ENCODE data around the gene NEDD4.
"Not testable (repeated sequence)": the region's sequence is repeated elsewhere in the genome, so short reads cannot be mapped to it uniquely, and the experiment has no call there.

NEDD4 gene

DNA sequence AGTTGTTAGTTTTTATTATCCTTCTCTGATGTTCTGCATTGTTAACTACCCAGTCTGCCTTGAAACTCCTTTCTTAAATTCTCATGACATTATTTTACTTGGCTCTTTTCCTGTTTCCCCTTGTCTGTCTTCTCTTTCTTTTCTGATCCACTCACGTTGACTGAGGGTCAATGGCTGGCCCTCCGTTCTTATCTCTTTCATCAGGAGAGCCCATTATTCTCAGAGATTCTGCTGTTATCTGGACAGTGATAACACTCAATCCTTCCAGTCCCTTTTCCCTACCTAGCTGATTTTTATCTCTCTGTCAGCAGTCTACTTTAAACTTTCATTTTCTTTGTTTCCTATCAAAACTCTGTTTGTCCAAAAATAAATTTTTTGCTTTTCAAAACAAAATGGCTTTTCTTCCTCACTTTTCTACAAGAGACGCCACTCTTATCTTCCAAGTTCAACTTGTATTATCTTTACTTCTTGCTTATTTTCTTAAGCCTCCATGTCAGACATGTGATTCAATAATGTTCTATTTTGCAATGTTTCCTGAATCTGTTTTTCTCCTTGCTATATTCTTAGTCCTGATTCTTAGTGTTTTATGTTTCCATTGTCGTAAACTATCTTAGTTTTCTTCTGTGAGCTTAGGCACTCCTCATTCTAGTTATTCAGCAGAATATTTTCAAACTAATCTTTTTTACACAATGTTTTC lies 120.2 kb downstream of the NEDD4 start:
- H3K4me3 ChIP-seq (ENCODE audit: low read length) = no peak overlapping the region
- TF ChIP-seq CTCF (conservative IDR thresholded peaks at IDR 0.05; ENCODE audit: low read depth, low read length) = no peak
- DNase-seq (ENCODE audit: low read depth) = no peak

GRCh38 chr15:55872471-55872870 lies 120.9 kb downstream of the NEDD4 start:
- DNase-seq (ENCODE audit: low read depth) = no peak
- no peak for TF ChIP-seq CTCF (conservative IDR thresholded peaks at IDR 0.05; ENCODE audit: low read depth, low read length)
- no peak overlapping the region for H3K4me3 ChIP-seq (ENCODE audit: low read length)

DNA sequence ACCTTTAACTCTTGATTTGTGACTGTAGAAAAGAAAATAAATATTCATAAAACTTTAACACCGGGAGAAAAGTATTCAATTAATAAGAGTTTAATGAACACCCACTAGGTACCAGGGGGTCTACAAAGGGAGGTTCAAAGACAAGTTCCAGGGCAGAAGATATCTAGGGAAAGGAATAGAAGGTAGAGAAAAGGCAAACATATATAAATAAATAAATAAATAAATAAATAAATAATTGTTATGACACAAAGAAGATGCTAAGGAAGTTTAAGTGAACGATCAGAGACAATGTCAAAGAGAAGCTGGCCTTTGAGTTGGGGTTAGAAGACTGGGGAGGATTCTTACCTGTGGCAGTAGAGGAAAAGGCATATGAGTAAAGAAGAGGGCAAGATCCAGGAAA lies 123.8 kb downstream of the NEDD4 start:
- H3K4me3 ChIP-seq (ENCODE audit: low read length) = no peak overlapping the region
- DNase-seq (ENCODE audit: low read depth) = no peak
- no peak for TF ChIP-seq CTCF (conservative IDR thresholded peaks at IDR 0.05; ENCODE audit: low read depth, low read length)

GRCh38 chr15:55868707-55869106 lies 124.7 kb downstream of the NEDD4 start:
- no peak for TF ChIP-seq CTCF (conservative IDR thresholded peaks at IDR 0.05; ENCODE audit: low read depth, low read length)
- H3K4me3 ChIP-seq (ENCODE audit: low read length) = no peak overlapping the region
- no peak for DNase-seq (ENCODE audit: low read depth)

GRCh38 chr15:55868291-55868690 lies 125.1 kb downstream of the NEDD4 start:
- DNase-seq (ENCODE audit: low read depth); H3K4me3 ChIP-seq (ENCODE audit: low read length): not testable (repeated sequence)

GRCh38 chr15:55863911-55864310 lies 129.5 kb downstream of the NEDD4 start:
- DNase-seq (ENCODE audit: low read depth) = no peak
- TF ChIP-seq CTCF (conservative IDR thresholded peaks at IDR 0.05; ENCODE audit: low read depth, low read length) = no peak
- no peak overlapping the region for H3K4me3 ChIP-seq (ENCODE audit: low read length)

GRCh38 chr15:55861115-55861514 lies 132.3 kb downstream of the NEDD4 start:
- TF ChIP-seq CTCF (conservative IDR thresholded peaks at IDR 0.05; ENCODE audit: low read depth, low read length) = no peak
- no peak overlapping the region for H3K4me3 ChIP-seq (ENCODE audit: low read length)
- no peak for DNase-seq (ENCODE audit: low read depth)

Measured in retinal pigment epithelial cell (primary cell).